HG03108 (cell line): Measurements from ENCODE around the gene TRIM7.
"Not testable (repeated sequence)": the region's sequence is repeated elsewhere in the genome, so short reads cannot be mapped to it uniquely, and the experiment has no call there.

ENCODE experiments used
- ATAC-seq: cut with Tn5 transposase; IDR thresholded peaks from one replicate; pipeline ENCODE4 v1.9.1; 2021; ENCODE audit warnings: moderate library complexity; ENCODE audit not compliant: unreplicated experiment

The TRIM7 gene

GRCh38 chr5:181214249-181214648, 9.3 kb upstream of the TRIM7 start:
- not testable (repeated sequence) for ATAC-seq

- ATAC-seq, result no peak
Measured at GRCh38 chr5:181212934-181213333, 7.9 kb upstream of the TRIM7 start.

GRCh38 chr5:181212080-181212479, 7.1 kb upstream of the TRIM7 start:
- ATAC-seq, result no peak

GRCh38 chr5:181211208-181211607, 6.2 kb upstream of the TRIM7 start:
- ATAC-seq, result no peak

- ATAC-seq, result not testable (repeated sequence)
Measured at GRCh38 chr5:181210698-181211097, 5.7 kb upstream of the TRIM7 start.

- not testable (repeated sequence) for ATAC-seq
Measured at GRCh38 chr5:181210148-181210547, 5.2 kb upstream of the TRIM7 start.

- not testable (repeated sequence) for ATAC-seq
Measured at GRCh38 chr5:181209006-181209405, 4.0 kb upstream of the TRIM7 start.

- no peak for ATAC-seq
Measured at GRCh38 chr5:181207960-181208253, 2.9 kb upstream of the TRIM7 start.

GRCh38 chr5:181207214-181207959, 2.4 kb upstream of the TRIM7 start:
- peak; percentile 30 for ATAC-seq

- ATAC-seq, result no peak
Measured at GRCh38 chr5:181205761-181206649, 1.0 kb upstream of the TRIM7 start.

- no peak for ATAC-seq
Measured at GRCh38 chr5:181204113-181204825, 727 bp downstream of the TRIM7 start.

GRCh38 chr5:181203777-181204112, 1.3 kb downstream of the TRIM7 start:
- no peak for ATAC-seq

GRCh38 chr5:181203093-181203711, 1.8 kb downstream of the TRIM7 start:
- no peak for ATAC-seq

- ATAC-seq, result no peak
Measured at GRCh38 chr5:181200816-181201215, 4.2 kb downstream of the TRIM7 start.

- ATAC-seq, result no peak
Measured at GRCh38 chr5:181199881-181200638, 4.9 kb downstream of the TRIM7 start.

GRCh38 chr5:181198905-181199519, 6.0 kb downstream of the TRIM7 start:
- peak; percentile 67 for ATAC-seq

GRCh38 chr5:181198106-181198685, 6.8 kb downstream of the TRIM7 start:
- no peak for ATAC-seq

GRCh38 chr5:181197326-181197951, 7.6 kb downstream of the TRIM7 start:
- ATAC-seq, result no peak

GRCh38 chr5:181195249-181195761, 9.7 kb downstream of the TRIM7 start:
- ATAC-seq, result no peak
